Measurements from ENCODE around the gene SYN1.
A peak's percentile ranks its signal among the peaks of the same experiment; 100 is the strongest.

Gene SYN1

GRCh38 chrX:47623540-47624027 is 3.9 kb upstream of the SYN1 start:
- peak; percentile 64 for DNase-seq (ENCODE audit: insufficient read length, low spot score)

GRCh38 chrX:47621851-47622250 is 2.2 kb upstream of the SYN1 start:
- DNase-seq (ENCODE audit: insufficient read length, low spot score): no peak
- FAIRE-seq: no peak
- no peak for TF ChIP-seq CTCF (IDR thresholded peaks at IDR 0.05; ENCODE audit: insufficient read depth, missing control alignments)

More at GRCh38 chrX:47623540-47624027, 3.9 kb upstream of the SYN1 start:
- no peak for TF ChIP-seq CTCF (IDR thresholded peaks at IDR 0.05; ENCODE audit: insufficient read depth, missing control alignments)
- no peak for FAIRE-seq

GRCh38 chrX:47620303-47620685 is 637 bp upstream of the SYN1 start:
- TF ChIP-seq CTCF (IDR thresholded peaks at IDR 0.05; ENCODE audit: insufficient read depth, missing control alignments): no peak
- FAIRE-seq (no peak), DNase-seq (ENCODE audit: insufficient read length, low spot score) (no peak)

- DNase-seq (ENCODE audit: insufficient read length, low spot score) (no peak), FAIRE-seq (no peak)
- TF ChIP-seq CTCF (IDR thresholded peaks at IDR 0.05; ENCODE audit: insufficient read depth, missing control alignments): no peak
Observed at GRCh38 chrX:47618923-47619485, 653 bp downstream of the SYN1 start.

GRCh38 chrX:47614618-47615017 is 5.0 kb downstream of the SYN1 start:
- DNase-seq (ENCODE audit: insufficient read length, low spot score) (no peak), FAIRE-seq (no peak)
- no peak for TF ChIP-seq CTCF (IDR thresholded peaks at IDR 0.05; ENCODE audit: insufficient read depth, missing control alignments)

GRCh38 chrX:47613082-47613481 is 6.6 kb downstream of the SYN1 start:
- TF ChIP-seq CTCF (IDR thresholded peaks at IDR 0.05; ENCODE audit: insufficient read depth, missing control alignments): no peak
- FAIRE-seq (no peak), DNase-seq (ENCODE audit: insufficient read length, low spot score) (no peak)

- DNase-seq (ENCODE audit: insufficient read length, low spot score): no peak
- no peak for TF ChIP-seq CTCF (IDR thresholded peaks at IDR 0.05; ENCODE audit: insufficient read depth, missing control alignments)
- FAIRE-seq: no peak
Observed at GRCh38 chrX:47612418-47612817, 7.2 kb downstream of the SYN1 start.
